DND-41 (cell line): ENCODE measurements around the gene ESRP2.
A peak's percentile ranks its signal among the peaks of the same experiment; 100 is the strongest.

Source experiments
- ATAC-seq: fragments of 200-7000 bp; cut with Tn5 transposase; 3 replicates; pipeline ENCODE4 v1.9.1; 2021; ENCODE audit warnings: low read depth; ENCODE audit not compliant: insufficient read depth
- DNase-seq: peaks from one replicate; pipeline ENCODE4 v3.0.0-alpha.2; 2020
- H2AFZ ChIP-seq: 2 replicates; pipeline ENCODE4 v1.6.0; 2012; ENCODE audit warnings: low read depth, low read length
- H3K27ac ChIP-seq: 2 replicates; pipeline ENCODE4 v1.5.1; 2012; ENCODE audit warnings: low read length, inconsistent platforms
- H3K27me3 ChIP-seq: fragments of 200-600 bp; sonication (generic); 2 replicates; pipeline ENCODE4 v1.6.0; 2012; ENCODE audit warnings: low read length, mild to moderate bottlenecking, inconsistent platforms; ENCODE audit not compliant: insufficient read depth, poor library complexity
- H3K36me3 ChIP-seq: 2 replicates; pipeline ENCODE4 v1.5.1; 2012; ENCODE audit warnings: low read length, inconsistent platforms; ENCODE audit not compliant: insufficient read depth
- H3K4me1 ChIP-seq: 2 replicates; pipeline ENCODE4 v1.5.1; 2012; ENCODE audit warnings: mild to moderate bottlenecking, low read length; ENCODE audit not compliant: insufficient read depth
- H3K4me2 ChIP-seq: 2 replicates; pipeline ENCODE4 v1.6.0; 2012; ENCODE audit warnings: mild to moderate bottlenecking, moderate library complexity, low read length, inconsistent platforms; ENCODE audit not compliant: insufficient read depth
- H3K4me3 ChIP-seq, 2 experiments: fragments of 200-600 bp in 1 of 2; shearing (Covaris generic) in 1 of 2; 2 replicates each; pipeline ENCODE4 v1.5.1; 2012 to 2016; ENCODE audit warnings: inconsistent platforms in 2 of 2, low read length in 2 of 2, mild to moderate bottlenecking in 2 of 2, low read depth in 1 of 2, moderate library complexity in 1 of 2
- H3K79me2 ChIP-seq: 2 replicates; pipeline ENCODE4 v1.6.0; 2012; ENCODE audit warnings: low read length, inconsistent platforms; ENCODE audit not compliant: insufficient read depth
- H3K9ac ChIP-seq: 2 replicates; pipeline ENCODE4 v1.6.0; 2012; ENCODE audit warnings: low read depth, mild to moderate bottlenecking, inconsistent platforms, low read length, moderate library complexity
- H3K9me3 ChIP-seq: 2 replicates; pipeline ENCODE4 v1.5.1; 2012; ENCODE audit warnings: low read length, moderate library complexity, mild to moderate bottlenecking, inconsistent platforms; ENCODE audit not compliant: insufficient read depth, severe bottlenecking
- H4K20me1 ChIP-seq: 2 replicates; pipeline ENCODE4 v1.6.0; 2012; ENCODE audit warnings: low read length; ENCODE audit not compliant: insufficient read depth
- CTCF ChIP-seq: IDR thresholded peaks from 2 replicates; pipeline ENCODE4 v1.5.1; 2012; ENCODE audit warnings: borderline replicate concordance, low read length, moderate library complexity, mild to moderate bottlenecking; ENCODE audit not compliant: poor library complexity, severe bottlenecking; ENCODE audit errors: extremely low read depth
- EZH2 ChIP-seq: IDR thresholded peaks from 3 replicates; pipeline ENCODE4 v1.6.1; 2012; ENCODE audit warnings: borderline replicate concordance, low read depth, mild to moderate bottlenecking, moderate library complexity, low read length, inconsistent platforms; ENCODE audit not compliant: severe bottlenecking

Gene ESRP2

GRCh38 chr16:68267612-68268405, 31.9 kb upstream of the ESRP2 start:
- H3K9me3 ChIP-seq: no peaks in the 10 kb centered on the region
- TF ChIP-seq CTCF (no peak), EZH2 (no peak)
- ATAC-seq (no peak), DNase-seq (no peak)
- H3K27me3 ChIP-seq: no peaks in the 10 kb centered on the region
- H3K79me2 ChIP-seq: peaks cover 95% of the 10 kb centered on the region
- H3K4me3 ChIP-seq: no peak overlapping the region
- H2AFZ ChIP-seq: no peak overlapping the region
- H3K4me1 ChIP-seq: peaks cover 70% of the 10 kb centered on the region
- peaks cover 48% of the 10 kb centered on the region for H3K36me3 ChIP-seq
- H3K9ac ChIP-seq: peak overlapping the region; percentile 17
- peak overlapping the region; percentile 22; the same call in 1 of the 2 replicates for H3K27ac ChIP-seq
- H4K20me1 ChIP-seq: peaks cover 34% of the 10 kb centered on the region; the same call in 1 of the 2 replicates
- H3K4me2 ChIP-seq: peak overlapping the region; percentile 34

GRCh38 chr16:68265078-68265920, 29.4 kb upstream of the ESRP2 start:
- H2AFZ ChIP-seq: peak overlapping the region; percentile 78
- TF ChIP-seq CTCF (no peak), EZH2 (no peak)
- H3K4me2 ChIP-seq: peak overlapping the region; percentile 73
- peaks cover 74% of the 10 kb centered on the region for H3K79me2 ChIP-seq
- H3K27ac ChIP-seq: peak overlapping the region; percentile 85
- H3K36me3 ChIP-seq: peaks cover 38% of the 10 kb centered on the region
- H4K20me1 ChIP-seq: peaks cover 22% of the 10 kb centered on the region; the same call in 1 of the 2 replicates
- no peaks in the 10 kb centered on the region for H3K27me3 ChIP-seq
- H3K9ac ChIP-seq: peak overlapping the region; percentile 87
- ATAC-seq (peak; percentile 57), DNase-seq (peak; percentile 68)
- H3K4me3 ChIP-seq: peak overlapping the region; percentile 45 to 77; a peak in 3 of 4 replicates
- peaks cover 60% of the 10 kb centered on the region for H3K4me1 ChIP-seq
- H3K9me3 ChIP-seq: no peaks in the 10 kb centered on the region

- H3K36me3 ChIP-seq: peaks cover 38% of the 10 kb centered on the region
- H3K27ac ChIP-seq: peak within 1 kb of the TSS; percentile 85
- H2AFZ ChIP-seq: peak within 1 kb of the TSS; percentile 78
- H4K20me1 ChIP-seq: peaks cover 14% of the 10 kb centered on the region; the same call in 1 of the 2 replicates
- no peaks in the 10 kb centered on the region for H3K9me3 ChIP-seq
- peak; percentile 76 for DNase-seq
- peak; percentile 88 for TF ChIP-seq CTCF
- no peak for TF ChIP-seq EZH2
- peaks cover 56% of the 10 kb centered on the region for H3K4me1 ChIP-seq
- peak within 1 kb of the TSS; percentile 87 for H3K9ac ChIP-seq
- peak within 1 kb of the TSS; percentile 73 for H3K4me2 ChIP-seq
- peak; percentile 68 for ATAC-seq
- peak within 1 kb of the TSS; percentile 68 to 77 for H3K4me3 ChIP-seq
- no peaks in the 10 kb centered on the region for H3K27me3 ChIP-seq
- H3K79me2 ChIP-seq: peaks cover 67% of the 10 kb centered on the region
Measured at GRCh38 chr16:68264128-68265077, 28.5 kb upstream of the ESRP2 start, which contains the start of gene SLC7A6. SLC7A6 (plus strand) TSS chr16:68264526; CDS start chr16:68274727, 10,201 bp downstream.
